CD14-positive monocyte (primary cell): ENCODE results near the gene SMARCB1. TPM values are rescaled to one million over a fixed set of nuclear protein-coding genes. Genes with fewer than 3 reads are reported as not detected.

Experiments used
- DNase-seq, 3 donors: peaks; one replicate each; pipeline ENCODE4 v3.0.0-alpha.2; 2011 to 2022
- H2AFZ ChIP-seq: 2 replicates; pipeline ENCODE4 v1.6.0; 2012; ENCODE audit warnings: mild to moderate bottlenecking, low read depth, low read length, inconsistent platforms; ENCODE audit not compliant: insufficient read depth, poor library complexity, severe bottlenecking
- H3K27ac ChIP-seq, 2 donors: 1 replicate in 1 of 2; 2 replicates in 1 of 2; pipeline ENCODE4 v1.5.1; 2012 to 2013; ENCODE audit warnings: low read length in 2 of 2, control low read depth in 1 of 2, inconsistent platforms in 1 of 2, low read depth in 1 of 2, mild to moderate bottlenecking in 1 of 2
- H3K27me3 ChIP-seq, 2 donors: one replicate each; pipeline versions ENCODE4 v1.6.0 to v1.6.1; 2011 to 2013; ENCODE audit warnings: low read length in 2 of 2; ENCODE audit not compliant: control insufficient read depth in 2 of 2, insufficient read depth in 2 of 2
- H3K36me3 ChIP-seq, 2 donors: replicated peaks in 1 of 2; 1 replicate in 1 of 2; 2 replicates in 1 of 2; pipeline versions ENCODE4 v1.5.1 to v1.6.1; 2012 to 2013; ENCODE audit warnings: low read length in 2 of 2, control low read depth in 1 of 2, inconsistent platforms in 1 of 2, mild to moderate bottlenecking in 1 of 2; ENCODE audit not compliant: insufficient read depth in 2 of 2, control insufficient read depth in 1 of 2
- H3K4me1 ChIP-seq, 2 donors: 1 replicate in 1 of 2; 2 replicates in 1 of 2; pipeline versions ENCODE4 v1.5.1 to v1.6.1; 2012 to 2013; ENCODE audit warnings: low read length in 2 of 2, control low read depth in 1 of 2, inconsistent platforms in 1 of 2, mild to moderate bottlenecking in 1 of 2, moderate library complexity in 1 of 2; ENCODE audit not compliant: insufficient read depth in 2 of 2, control insufficient read depth in 1 of 2
- H3K4me2 ChIP-seq: replicated peaks from 2 replicates; pipeline ENCODE3; 2012; ENCODE audit warnings: low read length, moderate library complexity, mild to moderate bottlenecking; ENCODE audit not compliant: poor library complexity, severe bottlenecking; ENCODE audit errors: extremely low read depth
- H3K4me3 ChIP-seq, 3 experiments: fragments of 200-600 bp in 1 of 3; sonication (generic) in 1 of 3; replicated peaks in 1 of 3; 1 replicate in 2 of 3; 2 replicates in 1 of 3; pipeline ENCODE4 v1.5.1; 2011 to 2013; ENCODE audit warnings: low read length in 3 of 3, mild to moderate bottlenecking in 3 of 3, control low read depth in 2 of 3, low read depth in 2 of 3, inconsistent platforms in 1 of 3, moderate library complexity in 1 of 3
- H3K79me2 ChIP-seq: 2 replicates; pipeline ENCODE4 v1.6.0; 2012; ENCODE audit warnings: mild to moderate bottlenecking, control low read depth, inconsistent platforms, low read length, moderate library complexity; ENCODE audit not compliant: insufficient read depth
- H3K9ac ChIP-seq: 2 replicates; pipeline ENCODE4 v1.6.0; 2017; ENCODE audit warnings: low read length, mild to moderate bottlenecking; ENCODE audit not compliant: insufficient read depth, poor library complexity, severe bottlenecking
- H3K9me3 ChIP-seq, 2 donors: replicated peaks in 1 of 2; 1 replicate in 1 of 2; 2 replicates in 1 of 2; pipeline versions ENCODE4 v1.5.1 to v1.6.1; 2012 to 2013; ENCODE audit warnings: low read length in 2 of 2, control low read depth in 1 of 2; ENCODE audit not compliant: control insufficient read depth in 1 of 2, insufficient read depth in 1 of 2
- H4K20me1 ChIP-seq: 2 replicates; pipeline ENCODE4 v1.6.0; 2012; ENCODE audit warnings: mild to moderate bottlenecking, low read length, control low read depth, moderate library complexity; ENCODE audit not compliant: insufficient read depth
- H3K27ac Mint-ChIP-seq, 7 donors: one replicate each; pipeline ENCODE4 v1.8.0; 2020; ENCODE audit warnings: mild to moderate bottlenecking in 7 of 7, mixed read lengths in 7 of 7, moderate library complexity in 6 of 7, inconsistent platforms in 2 of 7
- H3K27me3 Mint-ChIP-seq, 3 donors: one replicate each; pipeline ENCODE4 v1.8.0; 2021 to 2022; ENCODE audit warnings: low read depth in 3 of 3, mild to moderate bottlenecking in 3 of 3, mixed read lengths in 3 of 3, moderate library complexity in 3 of 3, inconsistent platforms in 1 of 3
- H3K36me3 Mint-ChIP-seq, 2 donors: one replicate each; pipeline ENCODE4 v1.8.0; 2020; ENCODE audit warnings: mixed read lengths in 2 of 2, inconsistent platforms in 1 of 2, mild to moderate bottlenecking in 1 of 2
- H3K4me1 Mint-ChIP-seq: one replicate; pipeline ENCODE4 v1.8.0; 2020; ENCODE audit warnings: mild to moderate bottlenecking, mixed read lengths
- H3K4me3 Mint-ChIP-seq, 2 donors: one replicate each; pipeline ENCODE4 v1.8.0; 2020; ENCODE audit warnings: mild to moderate bottlenecking in 2 of 2, mixed read lengths in 2 of 2, moderate library complexity in 1 of 2
- H3K9me3 Mint-ChIP-seq, 7 donors: one replicate each; pipeline ENCODE4 v1.8.0; 2020 to 2022; ENCODE audit warnings: mixed read lengths in 7 of 7, mild to moderate bottlenecking in 6 of 7, moderate library complexity in 6 of 7, inconsistent platforms in 2 of 7
- CTCF ChIP-seq: fragments of 200-600 bp; IDR thresholded peaks from one replicate; pipeline ENCODE4 v1.8.0; 2022; ENCODE audit warnings: antibody characterized with exemption, mild to moderate bottlenecking
- WGBS: methylation state at CpG from one replicate; pipeline ENCODE4 v1.1.5; 2013; ENCODE audit warnings: missing lambda C conversion rate; ENCODE audit not compliant: insufficient coverage; 5-methylcytosine and 5-hydroxymethylcytosine counted together
- intact Hi-C, 2 donors: fragments of 100-400 bp; cut with micrococcal nuclease; formaldehyde crosslinking; loops; one replicate each; pipeline versions ENCODE4 v1.15.0 to v1.15.1; 2023
- polyA plus RNA-seq, 3 donors: library from polyadenylated mRNA; depleted of rRNA in 1 of 3; unstranded in 2 of 3; stranded (reverse) in 1 of 3; fragments of 300-500 nt in 2 of 3; fragments of >200 nt in 1 of 3; fragmentation: Illumina TruSeq in 2 of 3; gene quantifications; 1 replicate in 2 of 3; 2 replicates in 1 of 3; pipeline ENCODE4 v1.2.3, GENCODE V29; 2012 to 2021

SMARCB1 gene
- polyA plus RNA-seq, 3 donors, result 30.3 to 71.8 (median 31.5) TPM

GRCh38 chr22:23833911-23834317, 47.1 kb downstream of the SMARCB1 start:
- H3K4me3 ChIP-seq, result no peak overlapping the region
- H3K36me3 ChIP-seq, result peaks cover 55 to 77% of the 10 kb centered on the region in 2 donors
- H3K36me3 Mint-ChIP-seq, result peaks cover 45 to 78% of the 10 kb centered on the region in 2 donors
- H2AFZ ChIP-seq, result no peak overlapping the region
- H3K4me2 ChIP-seq, result no peak overlapping the region
- H3K4me3 Mint-ChIP-seq, result no peak overlapping the region
- DNase-seq, result no peak
- peaks cover 30% of the 10 kb centered on the region for H4K20me1 ChIP-seq
- no peak overlapping the region for H3K27ac ChIP-seq
- intact Hi-C loops, result no loop called here
- peaks cover 9 to 10% of the 10 kb centered on the region in 2 donors for H3K4me1 ChIP-seq
- WGBS, result 96% methylated on average over 8 of the region's 13 CpGs
- no peaks in the 10 kb centered on the region for H3K79me2 ChIP-seq
- peaks cover 12% of the 10 kb centered on the region for H3K4me1 Mint-ChIP-seq
- peaks cover 1 to 5% (median 3%) of the 10 kb centered on the region in 3 donors for H3K27me3 Mint-ChIP-seq
- no peak for TF ChIP-seq CTCF
- H3K9me3 Mint-ChIP-seq, result no peaks in the 10 kb centered on the region
- H3K27me3 ChIP-seq, result no peaks in the 10 kb centered on the region
- no peak overlapping the region for H3K9ac ChIP-seq
- no peak overlapping the region for H3K27ac Mint-ChIP-seq
- no peaks in the 10 kb centered on the region for H3K9me3 ChIP-seq

- H3K4me3 ChIP-seq, result no peak overlapping the region
- peaks cover 30% of the 10 kb centered on the region for H4K20me1 ChIP-seq
- WGBS, result no CpG with 5 or more reads among the region's 3 CpGs
- Mint-ChIP-seq H3K4me3 (no peak overlapping the region), H3K9me3 (no peaks in the 10 kb centered on the region), H3K36me3 (peaks cover 41 to 73% of the 10 kb centered on the region in 2 donors), H3K4me1 (peaks cover 16% of the 10 kb centered on the region), H3K27ac (peak overlapping the region in 1 of 7 donors; percentile 2), H3K27me3 (peaks cover 1 to 8% (median 3%) of the 10 kb centered on the region in 3 donors)
- no peak overlapping the region for H3K9ac ChIP-seq
- no peak overlapping the region for H3K4me2 ChIP-seq
- H3K27me3 ChIP-seq, result no peaks in the 10 kb centered on the region
- no peaks in the 10 kb centered on the region for H3K79me2 ChIP-seq
- peak in 1 of 3 donors; percentile 2 for DNase-seq
- TF ChIP-seq CTCF, result no peak
- intact Hi-C loops, result no loop called here
- H3K9me3 ChIP-seq, result no peaks in the 10 kb centered on the region
- H3K36me3 ChIP-seq, result peaks cover 51 to 72% of the 10 kb centered on the region in 2 donors
- H3K27ac ChIP-seq, result no peak overlapping the region
- H3K4me1 ChIP-seq, result peaks cover 11 to 12% of the 10 kb centered on the region in 2 donors
- no peak overlapping the region for H2AFZ ChIP-seq
These were observed 47.6 kb downstream of the SMARCB1 start for GRCh38 chr22:23834406-23834792.
